ENCODE measurements around the gene DTD1. TPM values are rescaled to one million over a fixed set of nuclear protein-coding genes. Genes with fewer than 3 reads are reported as not detected.

The DTD1 gene
- total and polyA plus RNA-seq, 2 donors = 13.2 to 16.9 TPM

DNA sequence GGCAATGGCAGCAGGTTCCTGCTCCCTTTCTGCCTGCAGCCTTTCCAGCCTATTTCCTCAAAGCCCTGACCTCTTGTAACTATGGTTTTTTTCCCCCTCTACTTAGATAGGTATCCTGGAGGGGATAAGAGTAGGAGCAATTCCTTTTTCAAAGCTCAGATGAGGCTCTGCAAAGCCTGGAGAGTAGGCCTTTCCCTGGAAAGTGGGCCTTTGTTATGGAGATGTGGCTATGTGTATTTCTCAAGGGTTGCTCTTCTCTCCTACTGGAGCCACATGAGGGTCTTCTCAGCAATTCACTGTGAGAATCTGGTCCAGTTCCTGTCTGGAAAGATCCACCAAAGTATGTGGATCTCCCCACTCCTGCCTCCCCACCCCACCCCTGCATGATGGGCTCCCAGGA lies 96.0 kb downstream of the DTD1 start:
- H3K4me3 ChIP-seq (ENCODE audit: low read length in 2 of 2) = no peak overlapping the region
- no peak for DNase-seq (ENCODE audit: low read depth in 6 of 9, low spot score in 9 of 9)
- no peaks in the 10 kb centered on the region for H3K36me3 ChIP-seq (ENCODE audit: control insufficient read depth in 2 of 2, insufficient read depth in 2 of 2, low read length in 1 of 2)
- no peaks in the 10 kb centered on the region for H3K27me3 ChIP-seq (ENCODE audit: control insufficient read depth in 2 of 2, insufficient read depth in 1 of 2, low read length in 1 of 2)
- no peaks in the 10 kb centered on the region for H3K4me1 ChIP-seq (ENCODE audit: control insufficient read depth in 2 of 2, insufficient read depth in 2 of 2, low read length in 2 of 2)
- H3K9me3 ChIP-seq (ENCODE audit: control insufficient read depth in 2 of 2, insufficient read depth in 1 of 2, low read length in 1 of 2) = no peaks in the 10 kb centered on the region
- H3K27ac ChIP-seq (ENCODE audit: low read depth in 1 of 2, low read length in 1 of 2) = no peak overlapping the region

- 97% methylated on average over 2 of the region's 2 CpGs for WGBS
- DNase-seq (ENCODE audit: low read depth in 6 of 9, low spot score in 9 of 9) = no peak
- no peak overlapping the region for H3K4me3 ChIP-seq (ENCODE audit: low read length in 2 of 2)
- no peak overlapping the region for H3K27ac ChIP-seq (ENCODE audit: low read depth in 1 of 2, low read length in 1 of 2)
- H3K27me3 ChIP-seq (ENCODE audit: control insufficient read depth in 2 of 2, insufficient read depth in 1 of 2, low read length in 1 of 2) = no peaks in the 10 kb centered on the region
- no peaks in the 10 kb centered on the region for H3K36me3 ChIP-seq (ENCODE audit: control insufficient read depth in 2 of 2, insufficient read depth in 2 of 2, low read length in 1 of 2)
- no peaks in the 10 kb centered on the region for H3K9me3 ChIP-seq (ENCODE audit: control insufficient read depth in 2 of 2, insufficient read depth in 1 of 2, low read length in 1 of 2)
- no peaks in the 10 kb centered on the region for H3K4me1 ChIP-seq (ENCODE audit: control insufficient read depth in 2 of 2, insufficient read depth in 2 of 2, low read length in 2 of 2)
Observed at GRCh38 chr20:18684775-18685174, 96.9 kb downstream of the DTD1 start.

DNA sequence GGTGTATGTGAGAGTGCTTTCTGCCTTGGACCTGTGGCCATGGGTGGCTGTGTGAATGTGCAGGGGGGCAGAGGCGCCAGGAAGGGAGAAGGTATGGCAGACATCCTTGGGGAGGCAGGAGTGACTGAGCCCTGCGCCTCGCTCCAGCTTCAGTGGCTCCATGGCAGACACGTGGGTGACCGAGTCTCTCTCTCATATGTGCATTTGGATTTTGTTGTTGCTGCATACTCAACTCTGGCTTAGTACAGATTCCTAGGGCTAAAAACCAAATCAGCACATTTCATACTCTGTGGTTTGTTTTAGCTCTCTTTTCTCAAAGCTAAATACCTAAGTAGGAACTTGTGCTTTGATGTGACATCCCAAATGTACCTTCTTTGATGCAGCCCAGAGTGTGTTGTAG lies 97.6 kb downstream of the DTD1 start:
- DNase-seq (ENCODE audit: low read depth in 6 of 9, low spot score in 9 of 9) = no peak
- 99% methylated on average over 5 of the region's 5 CpGs for WGBS
- Histone ChIP-seq H3K36me3 (ENCODE audit: control insufficient read depth in 2 of 2, insufficient read depth in 2 of 2, low read length in 1 of 2) (no peaks in the 10 kb centered on the region), H3K27me3 (ENCODE audit: control insufficient read depth in 2 of 2, insufficient read depth in 1 of 2, low read length in 1 of 2) (no peaks in the 10 kb centered on the region), H3K9me3 (ENCODE audit: control insufficient read depth in 2 of 2, insufficient read depth in 1 of 2, low read length in 1 of 2) (no peaks in the 10 kb centered on the region), H3K4me3 (ENCODE audit: low read length in 2 of 2) (no peak overlapping the region), H3K4me1 (ENCODE audit: control insufficient read depth in 2 of 2, insufficient read depth in 2 of 2, low read length in 2 of 2) (no peaks in the 10 kb centered on the region), H3K27ac (ENCODE audit: low read depth in 1 of 2, low read length in 1 of 2) (no peak overlapping the region)

DNA sequence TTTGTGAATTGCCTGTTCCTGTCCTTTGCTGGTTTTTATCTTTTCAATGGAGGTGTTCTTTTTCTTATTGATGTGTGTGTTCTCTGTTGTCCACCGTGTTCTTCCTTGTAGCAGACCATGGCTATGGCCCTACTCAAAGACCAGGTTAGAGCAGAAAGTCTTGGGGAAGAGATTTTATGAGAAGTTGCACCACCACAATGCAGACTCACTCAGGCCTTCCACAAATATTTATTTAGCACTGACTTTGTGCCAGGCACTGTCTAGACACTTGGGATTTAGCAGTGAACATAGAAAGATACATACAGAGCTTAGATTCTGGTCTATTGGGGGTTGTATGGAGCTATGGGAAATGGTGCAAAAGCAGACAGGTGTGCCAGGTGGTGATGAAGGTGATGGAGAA lies 98.8 kb downstream of the DTD1 start:
- no peak overlapping the region for H3K4me3 ChIP-seq (ENCODE audit: low read length in 2 of 2)
- no peaks in the 10 kb centered on the region for H3K9me3 ChIP-seq (ENCODE audit: control insufficient read depth in 2 of 2, insufficient read depth in 1 of 2, low read length in 1 of 2)
- H3K36me3 ChIP-seq (ENCODE audit: control insufficient read depth in 2 of 2, insufficient read depth in 2 of 2, low read length in 1 of 2) = no peaks in the 10 kb centered on the region
- no peak overlapping the region for H3K27ac ChIP-seq (ENCODE audit: low read depth in 1 of 2, low read length in 1 of 2)
- no peaks in the 10 kb centered on the region for H3K4me1 ChIP-seq (ENCODE audit: control insufficient read depth in 2 of 2, insufficient read depth in 2 of 2, low read length in 2 of 2)
- 87% methylated on average over 1 of the region's 1 CpG for WGBS
- DNase-seq (ENCODE audit: low read depth in 6 of 9, low spot score in 9 of 9) = no peak
- no peaks in the 10 kb centered on the region for H3K27me3 ChIP-seq (ENCODE audit: control insufficient read depth in 2 of 2, insufficient read depth in 1 of 2, low read length in 1 of 2)

GRCh38 chr20:18688676-18689075 lies 100.8 kb downstream of the DTD1 start:
- no peak for DNase-seq (ENCODE audit: low read depth in 6 of 9, low spot score in 9 of 9)
- no peak overlapping the region for H3K27ac ChIP-seq (ENCODE audit: low read depth in 1 of 2, low read length in 1 of 2)
- no peaks in the 10 kb centered on the region for H3K27me3 ChIP-seq (ENCODE audit: control insufficient read depth in 2 of 2, insufficient read depth in 1 of 2, low read length in 1 of 2)
- no peaks in the 10 kb centered on the region for H3K4me1 ChIP-seq (ENCODE audit: control insufficient read depth in 2 of 2, insufficient read depth in 2 of 2, low read length in 2 of 2)
- H3K4me3 ChIP-seq (ENCODE audit: low read length in 2 of 2) = no peak overlapping the region
- no peaks in the 10 kb centered on the region for H3K36me3 ChIP-seq (ENCODE audit: control insufficient read depth in 2 of 2, insufficient read depth in 2 of 2, low read length in 1 of 2)
- H3K9me3 ChIP-seq (ENCODE audit: control insufficient read depth in 2 of 2, insufficient read depth in 1 of 2, low read length in 1 of 2) = no peaks in the 10 kb centered on the region
- WGBS = 94% methylated on average over 3 of the region's 3 CpGs

DNA sequence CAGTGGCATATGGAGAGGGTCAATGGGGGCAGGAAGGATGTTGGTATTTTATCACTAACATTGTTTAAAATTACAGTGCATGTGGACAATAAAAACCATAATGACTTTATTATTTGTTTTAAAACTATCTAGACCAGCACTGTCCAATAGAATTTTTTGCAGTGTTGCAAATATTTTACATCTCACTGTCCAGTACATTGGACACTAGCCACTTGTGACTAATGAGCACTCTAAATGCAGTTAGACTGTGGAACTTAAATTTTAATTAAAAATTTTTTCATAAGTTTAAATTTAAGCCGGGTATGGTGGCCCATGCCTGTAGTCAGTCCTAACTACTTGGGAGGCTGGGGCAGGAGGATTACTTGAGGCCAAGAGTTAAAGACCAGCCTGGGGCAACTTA lies 101.7 kb downstream of the DTD1 start:
- Histone ChIP-seq H3K9me3 (ENCODE audit: control insufficient read depth in 2 of 2, insufficient read depth in 1 of 2, low read length in 1 of 2) (no peaks in the 10 kb centered on the region), H3K27me3 (ENCODE audit: control insufficient read depth in 2 of 2, insufficient read depth in 1 of 2, low read length in 1 of 2) (no peaks in the 10 kb centered on the region), H3K36me3 (ENCODE audit: control insufficient read depth in 2 of 2, insufficient read depth in 2 of 2, low read length in 1 of 2) (no peaks in the 10 kb centered on the region), H3K4me1 (ENCODE audit: control insufficient read depth in 2 of 2, insufficient read depth in 2 of 2, low read length in 2 of 2) (no peaks in the 10 kb centered on the region), H3K27ac (ENCODE audit: low read depth in 1 of 2, low read length in 1 of 2) (no peak overlapping the region), H3K4me3 (ENCODE audit: low read length in 2 of 2) (no peak overlapping the region)
- DNase-seq (ENCODE audit: low read depth in 6 of 9, low spot score in 9 of 9) = no peak
- WGBS = 98% methylated on average over 1 of the region's 1 CpG

DNA sequence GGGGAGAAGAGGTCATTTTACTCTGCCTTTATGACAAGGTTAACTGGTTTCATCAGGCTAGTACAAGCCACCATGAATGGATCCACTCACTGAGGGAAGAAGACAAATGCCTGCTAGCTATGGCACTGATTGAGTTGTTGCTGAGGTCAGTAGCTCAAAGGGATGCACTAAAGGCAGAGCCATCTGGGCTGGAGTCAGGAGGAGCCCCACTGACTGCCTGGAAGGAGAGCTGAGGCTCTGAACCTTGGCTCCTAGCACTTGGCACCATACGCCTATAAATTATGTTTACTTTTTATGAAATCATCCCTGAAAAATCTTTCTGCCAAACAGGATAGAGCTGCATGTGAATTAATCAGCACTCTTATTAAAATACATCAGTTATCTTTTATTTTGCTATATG lies 104.6 kb downstream of the DTD1 start:
- Histone ChIP-seq H3K36me3 (ENCODE audit: control insufficient read depth in 2 of 2, insufficient read depth in 2 of 2, low read length in 1 of 2) (no peaks in the 10 kb centered on the region), H3K9me3 (ENCODE audit: control insufficient read depth in 2 of 2, insufficient read depth in 1 of 2, low read length in 1 of 2) (no peaks in the 10 kb centered on the region), H3K4me1 (ENCODE audit: control insufficient read depth in 2 of 2, insufficient read depth in 2 of 2, low read length in 2 of 2) (no peaks in the 10 kb centered on the region), H3K27ac (ENCODE audit: low read depth in 1 of 2, low read length in 1 of 2) (no peak overlapping the region), H3K27me3 (ENCODE audit: control insufficient read depth in 2 of 2, insufficient read depth in 1 of 2, low read length in 1 of 2) (no peaks in the 10 kb centered on the region), H3K4me3 (ENCODE audit: low read length in 2 of 2) (no peak overlapping the region)
- WGBS = 98% methylated on average over 1 of the region's 1 CpG
- no peak for DNase-seq (ENCODE audit: low read depth in 6 of 9, low spot score in 9 of 9)

GRCh38 chr20:18694071-18694470 lies 106.2 kb downstream of the DTD1 start:
- DNase-seq (ENCODE audit: low read depth in 6 of 9, low spot score in 9 of 9) = no peak
- Histone ChIP-seq H3K36me3 (ENCODE audit: control insufficient read depth in 2 of 2, insufficient read depth in 2 of 2, low read length in 1 of 2) (no peaks in the 10 kb centered on the region), H3K27ac (ENCODE audit: low read depth in 1 of 2, low read length in 1 of 2) (no peak overlapping the region), H3K4me1 (ENCODE audit: control insufficient read depth in 2 of 2, insufficient read depth in 2 of 2, low read length in 2 of 2) (no peaks in the 10 kb centered on the region), H3K27me3 (ENCODE audit: control insufficient read depth in 2 of 2, insufficient read depth in 1 of 2, low read length in 1 of 2) (no peaks in the 10 kb centered on the region), H3K9me3 (ENCODE audit: control insufficient read depth in 2 of 2, insufficient read depth in 1 of 2, low read length in 1 of 2) (no peaks in the 10 kb centered on the region), H3K4me3 (ENCODE audit: low read length in 2 of 2) (no peak overlapping the region)
- WGBS = 97% methylated on average over 6 of the region's 6 CpGs

DNA sequence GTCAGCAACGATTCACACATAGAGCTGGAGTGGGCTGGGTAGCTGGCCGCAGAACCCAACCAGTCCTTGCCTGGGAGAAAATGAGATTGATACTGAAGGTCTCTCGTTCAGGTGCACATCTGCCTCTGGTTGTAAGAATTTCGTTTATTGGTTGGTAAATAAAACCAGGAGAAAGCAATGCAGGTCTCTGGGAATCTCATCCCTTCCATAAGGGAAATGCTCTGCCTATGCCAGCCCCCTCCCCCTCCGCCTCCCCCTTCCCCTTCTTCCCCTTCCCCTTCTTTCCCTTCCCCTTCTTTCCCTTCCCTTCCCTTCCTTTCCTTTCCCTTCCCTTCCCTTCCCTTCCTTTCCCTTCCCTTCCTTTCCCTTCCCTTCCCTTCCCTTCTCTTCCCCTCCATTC lies 107.3 kb downstream of the DTD1 start:
- H3K4me1 ChIP-seq (ENCODE audit: control insufficient read depth in 2 of 2, insufficient read depth in 2 of 2, low read length in 2 of 2) = no peaks in the 10 kb centered on the region
- no peaks in the 10 kb centered on the region for H3K9me3 ChIP-seq (ENCODE audit: control insufficient read depth in 2 of 2, insufficient read depth in 1 of 2, low read length in 1 of 2)
- DNase-seq (ENCODE audit: low read depth in 6 of 9, low spot score in 9 of 9) = no peak
- no peaks in the 10 kb centered on the region for H3K36me3 ChIP-seq (ENCODE audit: control insufficient read depth in 2 of 2, insufficient read depth in 2 of 2, low read length in 1 of 2)
- 86% methylated on average over 5 of the region's 5 CpGs for WGBS
- no peak overlapping the region for H3K27ac ChIP-seq (ENCODE audit: low read depth in 1 of 2, low read length in 1 of 2)
- no peaks in the 10 kb centered on the region for H3K27me3 ChIP-seq (ENCODE audit: control insufficient read depth in 2 of 2, insufficient read depth in 1 of 2, low read length in 1 of 2)
- no peak overlapping the region for H3K4me3 ChIP-seq (ENCODE audit: low read length in 2 of 2)

GRCh38 chr20:18698735-18699380 lies 111.0 kb downstream of the DTD1 start:
- no peak for DNase-seq (ENCODE audit: low read depth in 6 of 9, low spot score in 9 of 9)
- 95% methylated on average over 4 of the region's 4 CpGs for WGBS
- H3K27me3 ChIP-seq (ENCODE audit: control insufficient read depth in 2 of 2, insufficient read depth in 1 of 2, low read length in 1 of 2) = no peaks in the 10 kb centered on the region
- no peaks in the 10 kb centered on the region for H3K4me1 ChIP-seq (ENCODE audit: control insufficient read depth in 2 of 2, insufficient read depth in 2 of 2, low read length in 2 of 2)
- H3K36me3 ChIP-seq (ENCODE audit: control insufficient read depth in 2 of 2, insufficient read depth in 2 of 2, low read length in 1 of 2) = no peaks in the 10 kb centered on the region
- H3K4me3 ChIP-seq (ENCODE audit: low read length in 2 of 2) = no peak overlapping the region
- H3K9me3 ChIP-seq (ENCODE audit: control insufficient read depth in 2 of 2, insufficient read depth in 1 of 2, low read length in 1 of 2) = no peaks in the 10 kb centered on the region
- H3K27ac ChIP-seq (ENCODE audit: low read depth in 1 of 2, low read length in 1 of 2) = no peak overlapping the region
